HL-60 (cell line): ENCODE results near the gene CRIP1.

Experiments
- CTCF ChIP-seq: IDR thresholded peaks from one replicate; pipeline ENCODE4 v1.5.1; 2011; ENCODE audit warnings: low read length, control low read depth, inconsistent platforms; ENCODE audit not compliant: insufficient read depth
- GABPA ChIP-seq: IDR thresholded peaks from 2 replicates; pipeline ENCODE4 v1.6.1; 2012; ENCODE audit warnings: low read depth
- POLR2AphosphoS5 ChIP-seq: IDR thresholded peaks from 2 replicates; pipeline ENCODE4 v1.6.1; 2012; ENCODE audit warnings: low read depth
- SPI1 ChIP-seq: IDR thresholded peaks from 2 replicates; pipeline ENCODE4 v1.6.1; 2012; ENCODE audit warnings: low read depth, mild to moderate bottlenecking, borderline replicate concordance

GRCh38 chr14:105498430-105499255 lies 12.0 kb downstream of the CRIP1 start:
- TF ChIP-seq CTCF, result no peak
- TF ChIP-seq SPI1, result no peak
- no peak for TF ChIP-seq POLR2AphosphoS5
- no peak for TF ChIP-seq GABPA
